ENCODE measurements around the gene HOXC9. TPM values are rescaled to one million over a fixed set of nuclear protein-coding genes. Genes with fewer than 3 reads are reported as not detected.

Gene HOXC9
- total RNA-seq, 1 donor from 2014 or later: not detected

DNA sequence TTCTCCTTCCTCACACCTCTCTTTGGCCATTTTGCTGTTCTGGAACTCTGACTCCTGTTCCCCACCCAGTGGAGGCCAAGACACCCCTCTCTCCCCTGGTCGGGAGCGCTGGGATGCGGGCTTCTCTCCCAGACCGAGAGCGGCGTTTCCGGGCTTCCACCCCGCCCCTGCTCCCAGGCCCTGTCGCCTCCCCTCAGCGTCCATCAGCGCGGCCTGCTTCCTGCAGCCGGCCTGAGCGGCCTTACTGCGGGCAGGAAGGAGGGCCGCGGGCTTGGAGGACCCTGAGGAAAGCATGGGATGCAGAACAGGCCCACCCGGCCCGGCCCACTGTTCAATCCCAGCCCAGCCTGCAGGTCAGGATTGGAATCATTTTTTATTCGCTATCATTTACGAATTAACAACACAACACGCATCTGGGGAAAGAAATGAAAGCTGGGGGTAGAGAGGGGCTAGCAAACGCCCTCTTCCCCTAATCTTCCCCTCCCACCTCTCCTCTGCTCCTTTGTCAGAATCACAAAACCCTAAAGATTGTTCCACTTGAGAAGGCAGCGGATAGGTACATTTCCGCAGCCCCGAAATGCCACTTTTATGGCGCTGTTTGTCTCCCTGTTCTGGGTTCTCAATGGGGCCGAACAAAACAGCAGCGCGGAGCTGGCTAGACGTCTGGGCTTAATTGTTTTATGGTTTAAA is 5.0 kb downstream of the HOXC9 start:
- Histone ChIP-seq H3K27ac (no peak overlapping the region), H3K4me3 (no peak overlapping the region), H3K4me1 (peaks cover 24% of the 10 kb centered on the region), H3K27me3 (peaks cover 23% of the 10 kb centered on the region), H3K9me3 (no peaks in the 10 kb centered on the region), H3K36me3 (no peaks in the 10 kb centered on the region)
- TF ChIP-seq POLR2A (IDR thresholded peaks at IDR 0.05): no peak
- TF ChIP-seq, protein P1, sequence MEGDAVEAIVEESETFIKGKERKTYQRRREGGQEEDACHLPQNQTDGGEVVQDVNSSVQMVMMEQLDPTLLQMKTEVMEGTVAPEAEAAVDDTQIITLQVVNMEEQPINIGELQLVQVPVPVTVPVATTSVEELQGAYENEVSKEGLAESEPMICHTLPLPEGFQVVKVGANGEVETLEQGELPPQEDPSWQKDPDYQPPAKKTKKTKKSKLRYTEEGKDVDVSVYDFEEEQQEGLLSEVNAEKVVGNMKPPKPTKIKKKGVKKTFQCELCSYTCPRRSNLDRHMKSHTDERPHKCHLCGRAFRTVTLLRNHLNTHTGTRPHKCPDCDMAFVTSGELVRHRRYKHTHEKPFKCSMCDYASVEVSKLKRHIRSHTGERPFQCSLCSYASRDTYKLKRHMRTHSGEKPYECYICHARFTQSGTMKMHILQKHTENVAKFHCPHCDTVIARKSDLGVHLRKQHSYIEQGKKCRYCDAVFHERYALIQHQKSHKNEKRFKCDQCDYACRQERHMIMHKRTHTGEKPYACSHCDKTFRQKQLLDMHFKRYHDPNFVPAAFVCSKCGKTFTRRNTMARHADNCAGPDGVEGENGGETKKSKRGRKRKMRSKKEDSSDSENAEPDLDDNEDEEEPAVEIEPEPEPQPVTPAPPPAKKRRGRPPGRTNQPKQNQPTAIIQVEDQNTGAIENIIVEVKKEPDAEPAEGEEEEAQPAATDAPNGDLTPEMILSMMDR (IDR thresholded peaks at IDR 0.05): no peak
- no peak for TF ChIP-seq POLR2AphosphoS5 (IDR thresholded peaks at IDR 0.05; ENCODE audit: insufficient read depth in 1 of 2, low read depth in 1 of 2)
- no peak for DNase-seq (ENCODE audit: extremely low spot score in 2 of 2)
- intact Hi-C loops (cut with DNase I): loop anchor here (5.0 kb wide), 1 partner anchor 202 kb away; no protein-coding TSS in a partner anchor

DNA sequence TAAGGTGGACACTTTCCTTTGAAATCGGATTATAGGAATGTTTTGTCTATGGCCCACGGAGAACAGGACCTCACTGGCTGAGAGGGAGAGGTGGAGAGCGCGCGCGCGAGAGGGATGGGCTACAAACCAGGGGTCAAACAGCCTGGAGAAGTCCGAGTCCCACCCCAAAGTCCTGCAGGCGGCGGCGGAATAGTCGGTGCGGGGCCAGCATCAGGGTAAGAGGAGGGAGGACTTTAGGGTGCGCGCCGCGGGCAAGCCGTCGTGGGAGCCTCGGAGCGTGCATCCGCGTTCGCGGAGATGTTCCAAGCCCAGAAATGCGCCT is 5.5 kb downstream of the HOXC9 start:
- H3K36me3 ChIP-seq: no peaks in the 10 kb centered on the region
- DNase-seq (ENCODE audit: extremely low spot score in 2 of 2): no peak
- H3K9me3 ChIP-seq: no peaks in the 10 kb centered on the region
- H3K4me1 ChIP-seq: peaks cover 19% of the 10 kb centered on the region
- no peak overlapping the region for H3K4me3 ChIP-seq
- peaks cover 23% of the 10 kb centered on the region for H3K27me3 ChIP-seq
- TF ChIP-seq, protein P1 (IDR thresholded peaks at IDR 0.05): no peak
- TF ChIP-seq POLR2AphosphoS5 (IDR thresholded peaks at IDR 0.05; ENCODE audit: insufficient read depth in 1 of 2, low read depth in 1 of 2): no peak
- TF ChIP-seq POLR2A (IDR thresholded peaks at IDR 0.05): no peak
- intact Hi-C loops (cut with DNase I): loop anchor here (5.0 kb wide), 1 partner anchor 202 kb away; no protein-coding TSS in a partner anchor
- H3K27ac ChIP-seq: no peak overlapping the region

DNA sequence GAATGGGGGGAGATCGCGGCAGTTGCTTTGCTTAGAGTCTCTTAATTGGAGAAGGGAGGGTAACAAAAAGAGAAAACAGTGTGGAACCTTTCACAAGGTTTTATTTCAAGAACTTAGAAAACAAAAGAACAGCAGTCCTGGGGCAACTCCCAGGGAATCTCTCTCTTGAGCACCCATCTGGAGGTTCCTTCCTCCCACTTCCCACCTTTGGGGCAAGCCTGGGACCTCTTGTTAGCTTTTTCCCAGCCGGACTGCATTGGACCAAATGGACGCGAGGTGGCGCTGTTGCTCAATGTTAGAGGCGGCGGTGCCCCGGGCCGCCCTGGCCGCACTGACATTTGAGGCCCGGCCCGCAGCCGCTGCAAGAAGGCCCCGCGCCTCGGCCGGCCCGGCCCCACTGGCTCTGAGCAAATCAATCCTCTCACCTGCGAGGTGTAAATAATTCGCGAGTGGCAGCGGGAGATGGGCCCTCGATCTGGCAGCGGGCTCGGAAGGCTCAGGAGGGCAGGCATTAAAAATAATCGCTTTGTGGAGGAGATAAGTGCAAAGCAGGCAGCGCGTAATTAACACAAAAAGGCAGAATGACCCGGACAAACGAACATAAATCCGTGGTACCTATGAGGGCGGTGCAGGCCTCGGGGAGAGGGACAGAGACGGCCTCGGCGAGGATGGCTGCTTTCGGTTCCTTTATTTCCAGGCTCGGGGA is 6.0 kb downstream of the HOXC9 start:
- Histone ChIP-seq H3K27ac (no peak overlapping the region), H3K27me3 (peaks cover 19% of the 10 kb centered on the region), H3K36me3 (no peaks in the 10 kb centered on the region), H3K4me1 (peaks cover 16% of the 10 kb centered on the region), H3K9me3 (no peaks in the 10 kb centered on the region), H3K4me3 (peak overlapping the region; percentile 27 to 37)
- TF ChIP-seq POLR2AphosphoS5 (IDR thresholded peaks at IDR 0.05; ENCODE audit: insufficient read depth in 1 of 2, low read depth in 1 of 2) (peak in 1 of 2 donors; percentile 42), POLR2A (IDR thresholded peaks at IDR 0.05) (no peak)
- TF ChIP-seq, protein P1 (IDR thresholded peaks at IDR 0.05): peak; percentile 85 to 95 (median 95)
- DNase-seq (ENCODE audit: extremely low spot score in 2 of 2): no peak
- intact Hi-C loops (cut with DNase I): loop anchor here (2.0 to 5.0 kb wide), 2 partner anchors 185 to 201 kb away; no protein-coding TSS in a partner anchor

DNA sequence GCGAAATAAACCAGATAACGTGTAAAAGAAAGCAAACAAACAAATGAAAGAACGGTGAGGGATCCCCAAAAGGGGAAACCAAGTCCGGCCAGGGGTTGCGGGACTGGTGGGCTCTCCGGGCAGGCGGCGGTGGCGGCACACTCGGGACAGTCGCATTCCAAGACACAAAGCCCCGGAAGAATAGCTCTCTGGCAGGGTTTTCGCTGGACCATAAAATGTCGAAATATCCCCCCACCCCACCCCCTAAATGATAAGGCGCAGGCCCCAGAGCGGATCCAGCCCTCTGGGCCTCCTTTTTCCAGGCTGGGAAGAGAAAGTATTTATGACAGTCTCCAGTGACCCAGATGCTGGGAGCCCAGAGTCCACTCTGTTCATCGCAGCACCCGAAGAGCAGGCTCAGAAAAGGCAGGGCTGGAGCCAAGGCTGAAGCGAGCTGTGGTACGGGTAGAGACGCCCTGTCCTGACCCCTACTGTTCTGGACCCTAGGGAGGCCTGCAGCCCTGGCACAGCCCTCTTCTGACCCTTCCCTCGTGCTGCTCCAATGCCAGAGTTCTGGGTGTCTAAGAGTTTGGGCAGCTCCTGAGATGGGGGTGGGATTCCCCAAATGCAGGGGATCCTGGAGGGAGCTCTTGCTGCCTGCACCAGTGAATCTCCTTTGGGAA is 6.7 kb downstream of the HOXC9 start:
- H3K4me3 ChIP-seq: peak overlapping the region; percentile 27 to 37
- H3K9me3 ChIP-seq: no peaks in the 10 kb centered on the region
- no peak for TF ChIP-seq POLR2A (IDR thresholded peaks at IDR 0.05)
- TF ChIP-seq POLR2AphosphoS5 (IDR thresholded peaks at IDR 0.05; ENCODE audit: insufficient read depth in 1 of 2, low read depth in 1 of 2): no peak
- TF ChIP-seq, protein P1 (IDR thresholded peaks at IDR 0.05): no peak
- H3K27me3 ChIP-seq: peaks cover 19% of the 10 kb centered on the region
- H3K27ac ChIP-seq: no peak overlapping the region
- no peaks in the 10 kb centered on the region for H3K36me3 ChIP-seq
- no peak for DNase-seq (ENCODE audit: extremely low spot score in 2 of 2)
- intact Hi-C loops (cut with DNase I): loop anchor here (2.0 to 5.0 kb wide), 2 partner anchors 184 to 201 kb away; no protein-coding TSS in a partner anchor
- peaks cover 16% of the 10 kb centered on the region for H3K4me1 ChIP-seq
